Fibroblast of the conjunctiva (primary cell): Measurements from ENCODE around the gene GRAMD2B.
"Not testable (repeated sequence)": the region's sequence is repeated elsewhere in the genome, so short reads cannot be mapped to it uniquely, and the experiment has no call there.

ENCODE experiments used
- DNase-seq: peaks from one replicate; pipeline ENCODE4 v3.0.0-alpha.2; 2010; ENCODE audit warnings: low read depth

Gene GRAMD2B

DNA sequence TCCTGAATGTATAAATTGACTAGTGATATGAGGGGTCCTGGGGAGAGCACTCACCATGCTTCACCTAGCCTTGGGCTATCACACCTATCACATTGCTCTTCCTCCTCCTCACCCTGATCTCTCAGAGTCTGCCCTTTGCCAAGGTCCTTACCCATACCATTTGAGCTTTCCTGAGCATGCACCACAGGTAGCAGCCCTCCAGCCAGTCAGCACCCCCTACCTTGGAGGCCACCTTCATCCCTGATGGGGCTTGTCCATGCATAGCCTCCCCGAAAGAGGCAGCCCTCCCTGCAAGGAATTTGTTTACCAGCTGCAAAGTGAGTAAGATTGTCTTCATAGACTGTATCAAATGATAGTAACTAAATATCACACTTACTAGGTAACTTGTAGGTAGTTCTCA lies 88.8 kb downstream of the GRAMD2B start:
- no peak for DNase-seq

DNA sequence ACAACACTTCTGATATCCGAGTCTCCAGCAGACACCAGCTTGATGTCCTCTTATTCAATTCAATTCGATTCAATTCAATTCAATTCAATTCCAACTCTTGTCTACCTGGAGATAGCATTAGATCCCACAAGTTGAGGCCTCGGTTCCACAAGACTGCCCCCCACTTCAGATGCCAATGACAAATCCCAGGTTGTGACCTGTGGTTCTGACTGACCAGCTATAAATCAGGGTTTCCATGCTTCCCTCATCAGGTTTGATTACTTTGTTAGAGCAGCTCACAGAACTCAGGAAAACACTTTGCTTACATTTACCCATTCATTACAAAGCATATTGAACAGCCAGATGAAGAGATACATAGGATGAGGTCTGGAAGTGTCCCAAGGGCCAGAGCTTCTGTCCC lies 89.2 kb downstream of the GRAMD2B start:
- no peak for DNase-seq

DNA sequence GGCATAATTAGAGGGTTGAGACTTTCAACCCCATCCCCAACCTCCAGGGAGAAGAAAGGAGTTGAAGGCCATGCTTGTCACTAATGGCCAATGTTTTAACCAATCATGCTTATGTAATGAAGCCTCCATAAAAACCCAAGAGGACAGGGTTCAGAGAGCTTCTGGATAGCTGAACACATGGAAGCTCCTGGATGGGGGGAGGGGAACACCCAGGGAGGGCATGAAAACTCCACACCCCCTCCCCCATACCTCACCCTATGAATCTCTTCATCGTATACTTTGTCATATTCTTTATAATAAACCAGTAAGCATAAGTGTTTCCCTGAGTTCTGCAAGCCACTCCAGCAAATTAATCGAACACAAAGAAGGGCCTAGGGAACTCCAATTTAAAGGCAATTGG lies 90.1 kb downstream of the GRAMD2B start:
- DNase-seq = no peak

DNA sequence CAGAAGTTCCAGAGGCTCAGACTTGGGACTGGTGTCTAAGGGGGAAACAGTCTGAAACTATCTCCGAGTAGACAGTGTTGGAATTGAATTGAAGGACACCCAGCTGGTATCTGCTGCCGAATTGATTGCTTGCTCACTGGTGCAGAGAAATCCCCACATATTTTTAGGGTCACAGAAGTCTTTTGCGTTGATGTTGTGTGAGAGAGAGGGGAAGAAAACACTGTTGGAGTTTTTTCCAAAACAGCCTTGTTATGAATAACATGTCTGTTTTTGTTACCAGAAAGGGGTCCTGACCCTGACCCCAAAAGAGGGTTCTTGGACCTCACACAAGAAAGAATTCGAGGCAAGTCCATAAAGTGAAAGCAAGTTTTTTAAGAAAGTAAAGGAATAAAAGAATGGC lies 90.5 kb downstream of the GRAMD2B start:
- DNase-seq = no peak

DNA sequence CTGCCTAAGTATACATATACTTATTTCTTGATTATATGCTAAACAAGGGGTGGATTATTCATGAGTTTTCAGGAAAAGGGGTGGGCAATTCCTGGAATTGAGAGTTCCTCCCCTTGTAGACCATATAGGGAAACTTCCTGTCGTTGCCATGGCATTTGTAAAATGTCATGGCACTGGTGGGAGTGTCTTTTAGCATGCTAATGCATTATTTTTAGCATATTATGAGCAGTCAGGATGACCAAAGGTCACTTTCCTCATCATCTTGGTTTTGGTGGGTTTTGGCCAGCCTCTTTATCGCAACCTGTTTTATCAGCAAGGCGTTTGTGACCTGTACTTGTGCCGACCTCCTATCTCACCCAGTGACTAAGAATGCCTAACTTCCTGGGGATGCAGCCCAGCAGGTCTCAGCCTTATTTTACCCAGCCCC lies 90.9 kb downstream of the GRAMD2B start:
- DNase-seq = no peak

DNA sequence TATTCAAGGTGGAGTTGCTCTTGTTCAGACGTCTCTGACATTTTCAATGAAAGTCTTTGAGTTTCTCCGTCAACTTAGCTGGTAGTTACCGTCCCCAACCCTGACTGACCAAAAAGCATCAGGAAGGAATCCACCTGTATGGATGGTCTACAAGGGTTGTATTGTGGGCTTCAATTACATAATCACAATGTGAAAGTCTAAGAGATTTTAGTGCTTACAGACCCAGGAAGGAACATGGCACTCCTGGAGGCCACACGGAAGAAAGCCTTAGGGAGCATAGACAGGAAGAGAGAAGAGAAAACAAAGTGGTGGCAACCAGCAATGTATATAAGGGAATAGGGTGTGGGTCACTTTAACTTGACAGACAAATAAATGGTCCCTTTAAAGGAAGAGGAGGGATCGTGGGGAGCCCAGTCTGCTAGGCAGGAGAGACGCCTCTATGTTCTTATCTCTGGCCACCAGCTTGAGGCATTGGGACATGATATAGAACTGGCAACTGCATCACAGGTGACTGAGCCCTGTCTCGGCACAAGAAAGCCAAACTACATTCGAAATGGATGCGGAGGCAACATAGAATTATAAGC lies 91.4 kb downstream of the GRAMD2B start:
- DNase-seq = no peak

DNA sequence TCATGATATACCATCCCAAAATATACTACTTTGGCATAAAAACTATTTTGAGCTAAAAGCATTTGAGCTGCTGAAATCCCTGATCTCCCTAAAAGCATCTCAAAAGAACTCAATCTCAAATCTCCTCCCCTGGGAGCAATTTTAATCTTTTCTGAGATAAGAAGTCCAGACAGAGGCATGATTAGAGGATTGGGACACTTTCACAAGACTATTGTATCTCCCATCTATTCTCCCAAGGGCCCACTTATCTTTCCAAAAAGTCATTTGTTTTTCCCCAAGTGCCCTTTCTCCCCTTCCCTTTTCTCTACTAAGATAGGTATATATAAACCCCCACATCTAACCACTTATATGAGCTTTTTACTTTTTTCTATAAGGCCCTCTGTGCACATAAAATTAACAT lies 92.1 kb downstream of the GRAMD2B start:
- DNase-seq = no peak

DNA sequence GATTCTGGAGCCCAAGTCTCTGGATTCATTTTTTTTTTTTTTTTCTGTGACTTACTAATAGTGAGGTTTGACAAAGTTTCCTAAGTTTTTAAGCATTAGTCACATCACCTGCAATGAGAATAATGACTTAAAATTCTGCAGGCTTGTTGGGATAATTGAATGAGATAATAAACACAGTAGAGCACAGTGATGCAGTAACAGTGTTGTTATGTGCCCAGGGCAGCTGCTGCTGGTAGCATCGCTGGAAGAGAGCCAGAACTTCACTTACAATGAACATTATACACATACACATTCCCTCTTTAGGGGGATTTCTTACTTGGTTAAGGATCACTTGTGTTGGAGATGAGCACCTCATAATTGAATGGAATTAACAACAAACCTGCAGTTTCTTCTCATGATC lies 92.9 kb downstream of the GRAMD2B start:
- DNase-seq = no peak

DNA sequence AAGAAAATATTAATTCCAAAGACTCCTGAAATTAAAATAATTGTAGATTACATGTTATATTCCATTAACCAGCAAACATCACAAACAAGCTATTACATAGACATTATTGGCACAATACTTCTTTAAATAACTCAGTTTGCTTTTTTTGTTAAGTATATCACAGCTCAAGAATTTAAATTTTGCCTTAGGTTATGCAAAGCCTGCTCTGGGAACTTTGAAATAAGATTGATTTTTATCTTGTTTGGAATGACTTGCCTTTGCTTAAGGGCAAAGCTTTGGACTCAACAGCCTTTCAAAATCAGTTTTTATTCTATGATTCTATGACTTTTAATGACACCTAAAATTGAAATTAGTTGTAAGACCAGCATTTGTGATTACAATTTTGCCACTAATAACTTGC lies 93.6 kb downstream of the GRAMD2B start:
- no peak for DNase-seq

DNA sequence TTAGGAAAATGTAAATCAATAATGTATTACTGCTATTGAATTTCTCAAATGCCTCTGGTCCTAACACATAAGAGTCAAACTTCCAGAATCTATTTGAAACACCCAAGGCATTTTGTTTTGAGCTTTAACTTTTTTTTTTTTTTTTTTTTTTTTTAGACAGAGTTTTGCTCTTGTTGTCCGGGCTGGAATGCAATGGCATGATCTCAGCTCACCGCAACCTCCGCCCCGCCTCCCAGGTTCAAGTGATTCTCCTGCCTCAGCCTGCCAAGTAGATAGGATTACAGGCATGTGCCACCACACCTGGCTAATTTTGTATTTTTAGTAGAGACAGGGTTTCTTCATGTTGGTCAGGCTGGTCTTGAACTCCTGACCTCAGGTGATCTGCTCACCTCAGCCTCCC lies 96.0 kb downstream of the GRAMD2B start:
- not testable (repeated sequence) for DNase-seq

DNA sequence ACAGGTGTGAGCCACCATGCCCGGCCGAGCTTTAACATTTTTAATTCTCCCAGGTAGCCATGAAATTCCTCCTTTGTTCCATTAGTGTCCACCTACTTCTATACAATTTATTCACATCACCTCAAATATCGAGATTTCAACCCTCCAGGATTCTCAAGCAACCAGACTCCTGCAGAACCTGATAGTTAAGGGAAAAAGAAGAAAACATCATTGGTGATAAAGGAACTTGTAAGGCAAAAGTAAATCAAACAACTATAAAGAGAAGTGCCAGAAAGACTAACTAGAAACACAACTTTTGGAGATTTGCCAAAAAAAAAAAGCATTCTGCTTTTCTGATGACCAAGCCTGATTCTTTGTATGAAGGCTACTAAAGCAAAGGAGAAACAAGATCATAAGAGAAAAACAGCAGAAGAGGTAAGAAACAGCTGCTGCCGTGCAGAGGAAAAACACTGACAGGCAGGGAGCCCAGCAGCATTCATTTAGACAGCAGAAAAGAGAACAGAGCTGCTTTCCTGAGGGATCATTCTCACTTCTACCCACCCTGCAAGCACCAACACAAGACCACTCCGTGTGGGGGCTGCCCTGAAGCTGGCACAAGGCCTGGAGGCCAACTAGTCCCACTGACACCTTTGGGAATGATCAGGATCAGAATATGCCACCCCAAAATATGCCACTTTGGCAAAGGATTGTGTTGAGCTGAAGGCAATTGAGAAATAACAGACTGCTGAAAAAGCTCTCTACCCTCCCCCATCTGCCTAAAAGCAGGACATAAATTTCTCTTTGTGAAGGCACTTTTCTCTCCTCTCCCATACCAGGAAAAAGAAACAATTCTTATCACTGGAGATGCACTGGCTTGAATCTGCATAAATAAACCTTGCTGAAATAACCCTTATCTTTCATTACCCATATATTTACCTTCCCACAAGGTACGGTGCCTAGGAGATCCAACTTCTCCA lies 96.7 kb downstream of the GRAMD2B start:
- DNase-seq = no peak

DNA sequence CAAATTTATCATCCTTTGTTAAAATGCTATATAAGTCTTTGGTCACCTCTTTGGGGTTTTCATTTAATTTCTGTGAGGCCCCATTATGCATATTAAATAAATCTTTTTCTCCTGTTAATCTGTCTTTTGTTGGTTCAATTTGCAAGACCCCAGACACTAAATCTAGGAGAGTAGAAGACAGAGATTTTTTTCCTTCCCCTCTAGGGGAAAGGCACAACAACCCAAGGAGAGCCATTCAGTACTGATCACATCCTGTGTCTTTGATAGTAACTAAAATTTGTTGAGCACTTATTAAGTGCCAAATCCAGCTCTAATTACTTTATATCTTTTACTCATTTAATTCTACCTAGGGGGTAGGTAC lies 97.4 kb downstream of the GRAMD2B start:
- no peak for DNase-seq

DNA sequence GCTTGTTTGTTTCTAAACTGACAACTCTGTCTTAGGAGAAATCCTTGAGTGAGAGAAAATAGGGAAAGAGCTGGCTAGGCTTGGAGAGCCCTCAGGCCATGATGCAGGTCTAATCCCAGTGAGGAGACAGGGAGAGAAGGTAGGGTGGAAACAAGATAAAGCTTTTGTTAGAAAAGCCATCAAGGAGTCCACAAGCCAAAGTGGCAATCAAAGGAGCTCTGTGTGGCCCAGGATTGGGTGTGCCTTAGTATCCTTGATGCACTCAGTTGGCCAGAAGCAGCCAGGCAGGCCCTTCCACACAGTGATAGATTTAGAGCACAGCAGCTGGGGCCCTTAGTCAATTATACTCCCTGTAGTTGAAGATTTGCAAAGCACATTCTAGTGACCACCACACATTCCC lies 97.9 kb downstream of the GRAMD2B start:
- no peak for DNase-seq

DNA sequence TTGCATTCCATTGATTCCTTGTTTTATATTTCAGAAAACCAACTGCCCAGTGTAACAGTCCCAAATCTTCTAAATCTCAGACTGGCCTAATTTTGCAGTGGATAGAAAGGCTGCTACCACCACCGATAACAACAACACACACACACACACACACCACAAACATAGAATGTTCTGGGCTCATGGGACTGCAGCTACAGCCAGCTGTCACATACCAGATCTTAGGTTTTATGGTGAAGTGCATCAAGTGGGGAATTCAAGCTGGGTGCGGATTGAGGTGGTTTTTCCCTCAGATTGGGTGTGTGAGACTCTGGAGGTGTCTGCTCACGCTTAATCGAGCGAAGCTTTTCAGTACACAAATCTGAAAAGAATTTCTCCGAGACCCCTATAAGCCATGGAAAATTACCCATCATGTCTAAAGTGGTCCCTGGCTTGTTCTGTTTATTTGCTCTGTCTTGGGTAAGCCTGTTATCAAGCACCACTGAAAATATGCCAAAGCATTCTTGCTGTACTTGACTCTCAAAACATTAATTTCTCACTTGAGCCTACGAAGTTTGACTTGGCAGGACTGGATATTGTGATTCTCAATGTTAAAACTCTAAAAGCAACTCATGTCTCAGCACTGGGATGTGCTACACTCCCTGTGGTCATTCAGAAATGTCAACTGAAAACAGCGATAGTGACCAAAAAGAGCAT lies 100.8 kb downstream of the GRAMD2B start:
- DNase-seq = no peak

DNA sequence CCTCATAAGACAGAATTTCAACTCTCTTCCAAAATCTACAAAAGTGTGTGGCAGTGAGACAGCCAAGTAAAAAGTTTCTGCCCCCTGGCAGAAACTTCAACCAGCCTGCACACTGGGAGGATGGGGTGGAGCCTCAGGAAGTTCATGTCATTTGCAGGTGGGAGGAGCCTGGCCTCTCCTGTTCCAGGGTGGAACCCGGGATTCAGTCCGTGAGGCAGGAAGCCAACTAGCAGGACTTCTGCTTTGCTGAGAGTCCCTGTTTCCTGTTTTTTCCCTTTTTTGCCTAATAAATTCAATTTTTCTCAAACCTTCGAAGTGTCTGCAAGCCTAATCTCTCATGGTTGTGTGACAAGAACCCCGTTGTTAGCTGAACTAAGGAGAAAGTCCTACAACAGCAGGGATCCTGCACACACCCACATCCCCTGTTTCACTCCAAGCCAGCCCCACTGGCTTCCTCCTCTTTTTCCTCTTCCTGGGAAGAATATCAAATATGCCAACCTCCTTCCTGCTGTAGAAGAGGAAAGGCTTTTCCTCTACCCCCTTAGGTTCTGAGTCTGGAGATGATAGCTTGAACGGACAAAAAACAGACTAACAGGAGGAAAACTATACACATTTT lies 102.5 kb downstream of the GRAMD2B start:
- no peak for DNase-seq

DNA sequence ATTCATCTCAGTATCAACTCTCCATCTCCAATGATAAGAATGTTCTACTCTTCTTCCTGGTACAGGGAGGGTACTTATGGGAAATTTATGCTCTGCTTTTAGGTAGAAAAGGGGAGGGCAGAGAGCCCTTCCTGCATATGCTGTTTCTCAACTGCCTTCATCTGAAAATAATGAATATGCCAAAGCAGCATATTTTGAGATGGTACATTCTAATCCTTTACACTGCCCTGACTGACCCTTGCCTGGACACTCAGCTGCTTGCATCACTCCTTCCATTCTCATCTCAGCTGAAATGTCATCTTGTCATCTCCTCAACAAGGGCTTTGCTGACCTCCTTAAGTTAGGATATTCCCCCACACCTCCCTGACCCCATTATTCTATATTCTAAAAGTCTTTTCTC lies 103.3 kb downstream of the GRAMD2B start:
- DNase-seq = no peak

DNA sequence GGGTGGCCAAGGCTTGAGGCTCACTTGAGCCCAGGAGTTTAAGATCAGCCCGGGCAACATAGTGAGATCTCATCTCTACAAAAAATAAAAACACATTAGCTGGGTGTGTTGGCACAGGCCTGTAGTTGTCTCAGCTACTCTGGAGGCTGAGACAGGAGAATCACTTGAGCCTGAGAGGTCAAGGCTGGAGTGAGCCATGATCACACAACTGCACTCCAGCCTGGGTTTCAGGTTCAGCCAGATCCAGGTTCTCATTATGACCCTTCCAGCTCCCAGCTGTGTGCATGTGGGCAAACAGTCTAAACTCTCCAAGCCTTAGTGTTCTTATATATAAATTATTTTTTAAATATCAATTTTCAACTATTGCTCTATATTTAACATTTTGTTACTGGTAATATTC lies 103.9 kb downstream of the GRAMD2B start:
- no peak for DNase-seq

DNA sequence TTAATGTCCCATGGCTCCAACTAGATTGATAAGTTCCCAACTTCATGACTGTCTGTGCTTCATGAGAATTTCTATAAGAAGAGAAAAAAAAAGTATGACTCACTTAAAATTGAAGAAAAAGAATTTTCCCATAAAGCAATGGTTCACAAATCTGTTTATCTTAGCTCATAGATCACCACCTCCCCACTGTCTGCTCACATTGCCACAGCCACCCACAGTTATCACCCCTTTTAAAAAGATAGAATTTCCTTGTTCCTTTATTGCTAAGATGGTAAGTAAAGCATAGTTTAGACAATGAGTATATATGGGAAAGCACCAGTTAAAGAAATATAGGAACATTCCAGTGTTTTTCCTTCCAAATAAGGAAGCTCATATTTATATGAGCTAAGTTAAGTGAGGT lies 104.7 kb downstream of the GRAMD2B start:
- DNase-seq = no peak

DNA sequence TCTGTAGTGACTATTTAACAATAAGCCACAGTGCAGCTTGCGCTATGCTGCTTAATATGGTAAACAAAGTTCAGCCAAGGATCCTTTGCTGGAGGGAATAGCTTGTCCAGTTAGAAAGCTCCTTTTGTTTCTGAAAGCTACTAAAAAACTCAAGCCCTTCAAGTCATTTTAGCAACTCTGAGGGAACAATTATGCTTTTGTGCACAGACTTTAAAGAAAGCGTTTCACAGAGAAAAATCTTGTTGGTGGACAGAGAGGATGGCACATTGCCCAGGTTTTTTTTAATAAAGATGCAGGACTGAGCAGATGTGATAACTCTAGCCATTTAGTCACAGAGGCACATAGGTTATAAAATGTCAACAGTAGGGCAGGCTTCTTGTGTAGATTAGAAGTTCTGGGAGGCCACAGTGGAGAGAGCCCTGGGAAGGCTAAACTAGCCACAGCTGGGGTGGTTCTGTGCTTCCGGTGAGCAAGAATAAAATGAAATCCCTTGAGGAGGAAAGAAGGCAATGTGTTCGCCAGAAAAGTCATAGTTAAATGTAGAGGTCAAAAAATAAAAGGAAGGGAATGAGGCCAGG lies 108.4 kb downstream of the GRAMD2B start:
- no peak for DNase-seq

DNA sequence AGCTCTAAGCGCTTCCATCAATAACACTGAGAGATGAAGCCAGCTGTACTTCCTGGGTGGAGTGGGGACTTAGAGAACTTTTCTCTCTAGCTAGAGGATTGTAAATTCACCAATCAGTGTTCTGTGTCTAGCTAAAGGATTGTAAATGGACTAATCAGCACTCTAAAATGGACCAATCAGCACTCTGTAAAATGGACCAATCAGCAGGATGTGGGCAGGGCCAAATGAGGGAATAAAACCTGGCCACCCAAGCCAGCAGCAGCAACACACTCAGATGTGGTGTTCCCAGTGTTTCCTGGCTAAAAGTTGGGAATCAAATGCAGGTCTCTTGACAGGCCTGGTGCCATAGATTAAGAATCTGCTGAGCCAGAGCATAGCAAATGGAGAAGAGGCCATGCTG lies 111.3 kb downstream of the GRAMD2B start:
- DNase-seq = no peak

DNA sequence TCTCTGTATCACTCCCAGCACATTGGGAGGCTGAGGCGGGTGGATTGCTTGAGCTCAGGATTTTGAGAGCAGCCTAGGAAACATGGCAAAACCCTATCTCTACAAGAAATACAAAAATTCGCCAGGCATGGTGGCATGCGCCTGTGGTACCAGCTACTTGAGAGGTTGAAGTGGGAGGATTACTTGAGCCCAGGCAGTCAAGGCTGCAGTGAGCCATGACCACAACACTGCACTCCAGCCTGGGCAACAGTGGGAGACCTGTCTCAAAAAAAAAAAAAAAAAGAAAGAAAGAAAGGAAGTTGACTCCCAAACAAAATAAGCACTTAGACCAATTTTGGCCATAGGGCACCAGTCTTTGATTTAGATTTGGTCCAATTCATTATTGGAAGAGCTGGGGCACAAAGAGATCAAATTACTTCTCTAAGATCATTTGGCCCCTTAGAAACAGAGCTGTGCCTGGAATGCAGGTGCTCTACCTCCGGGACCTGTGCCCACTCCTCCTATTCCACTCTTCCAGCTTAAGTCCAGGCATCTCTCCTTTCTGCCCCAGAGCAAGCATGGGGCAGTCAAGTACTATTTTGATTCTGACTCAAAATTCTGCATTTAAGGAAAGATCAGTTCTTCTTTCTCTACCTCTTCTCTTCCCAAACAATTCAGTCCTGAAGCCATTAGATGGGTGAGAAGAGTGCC lies 112.8 kb downstream of the GRAMD2B start:
- DNase-seq = no peak

DNA sequence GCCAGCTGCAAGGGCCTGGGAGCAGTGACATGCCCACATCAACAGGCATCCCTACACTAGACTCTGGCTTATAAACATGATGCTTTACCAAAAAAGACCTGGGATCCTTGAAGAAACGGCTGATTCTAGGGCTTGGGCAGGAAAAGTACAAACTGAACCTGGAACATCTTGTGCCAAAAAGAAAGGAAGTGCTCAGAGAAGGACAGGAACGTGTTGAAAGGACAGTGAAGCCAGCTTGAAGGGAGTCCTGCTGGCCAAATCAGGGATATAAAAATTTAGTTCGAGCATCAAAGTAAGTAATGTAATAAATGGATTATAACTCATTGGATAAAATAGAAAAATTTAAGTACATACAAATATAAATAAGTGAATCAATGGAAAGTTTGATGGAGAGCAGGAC lies 113.7 kb downstream of the GRAMD2B start:
- no peak for DNase-seq
